ENCODE measurements around the gene TBC1D32.

GRCh38 chr6:121187200-121187832, 147.0 kb downstream of the TBC1D32 start:
- TF ChIP-seq POLR2AphosphoS5 (IDR thresholded peaks at IDR 0.05; ENCODE audit: borderline replicate concordance, low read depth, low read length) (no peak), EZH2 (IDR thresholded peaks at IDR 0.05) (no peak)

Measured in SK-N-MC (cell line).